K562 (cell line): Measurements from ENCODE around the gene TADA1. TPM values are rescaled to one million over a fixed set of nuclear protein-coding genes. Genes with fewer than 3 reads are reported as not detected.
A peak's percentile ranks its signal among the peaks of the same experiment; 100 is the strongest.

Source experiments
- ARHGAP35 ChIP-seq: fragments of 450-650 bp; IDR thresholded peaks from 2 replicates; pipeline ENCODE4 v1.6.1; 2018; ENCODE audit not compliant: partially characterized antibody
- CBFB ChIP-seq: sonication (generic); formaldehyde crosslinking; IDR thresholded peaks from 2 replicates; pipeline ENCODE4 v1.4.0; 2020; ENCODE audit warnings: mild to moderate bottlenecking, missing genetic modification reagents
- CGGBP1 ChIP-seq: fragments of 250-450 bp; sonication (Bioruptor Pico); IDR thresholded peaks from 2 replicates; pipeline ENCODE4 v1.9.0; 2021; ENCODE audit warnings: mild to moderate bottlenecking
- FOXJ2 ChIP-seq: fragments of 200-800 bp; sonication (Bioruptor generic); IDR thresholded peaks from 2 replicates; pipeline ENCODE4 v1.6.1; 2016; ENCODE audit warnings: missing genetic modification characterization, missing compliant biosample characterization
- HMG20A ChIP-seq: fragments of 450-650 bp; formaldehyde crosslinking; conservative IDR thresholded peaks from 2 replicates; pipeline ENCODE4 v1.4.0; 2020; ENCODE audit warnings: mild to moderate bottlenecking, mixed read lengths
- HOXB6 ChIP-seq: fragments of 250-450 bp; sonication (Bioruptor Pico); IDR thresholded peaks from 2 replicates; pipeline ENCODE4 v1.5.1; 2022; ENCODE audit warnings: mild to moderate bottlenecking, borderline replicate concordance
- MCM7 ChIP-seq, 2 experiments: fragments of 450-650 bp; IDR thresholded peaks; 2 replicates each; pipeline ENCODE4 v1.6.1; 2016 to 2018
- NBN ChIP-seq: fragments of 450-650 bp; IDR thresholded peaks from 2 replicates; pipeline ENCODE4 v1.6.1; 2016; ENCODE audit warnings: low read depth, mild to moderate bottlenecking
- NONO ChIP-seq, 2 experiments: fragments of 200-400 bp in 1 of 2; fragments of 450-650 bp in 1 of 2; formaldehyde crosslinking in 1 of 2; IDR thresholded peaks; 2 replicates each; pipeline ENCODE4 v1.6.1; 2017; ENCODE audit warnings: low read depth in 2 of 2, mild to moderate bottlenecking in 2 of 2, moderate library complexity in 2 of 2, low read length in 1 of 2
- NR2F6 ChIP-seq: fragments of 450-650 bp; formaldehyde crosslinking; IDR thresholded peaks from 2 replicates; pipeline ENCODE4 v1.4.0; 2020; ENCODE audit warnings: mild to moderate bottlenecking
- RUNX1 ChIP-seq: sonication (generic); IDR thresholded peaks from 2 replicates; pipeline ENCODE4 v1.6.1; 2016; ENCODE audit warnings: antibody characterized with exemption, low read depth
- SIN3B ChIP-seq: fragments of 450-650 bp; IDR thresholded peaks from 2 replicates; pipeline ENCODE4 v1.6.1; 2017; ENCODE audit warnings: low read depth, mild to moderate bottlenecking, moderate library complexity
- SREBF2 ChIP-seq: sonication (generic); formaldehyde crosslinking; IDR thresholded peaks from 2 replicates; pipeline ENCODE4 v1.4.0; 2020; ENCODE audit warnings: mild to moderate bottlenecking, missing genetic modification reagents
- TBL1XR1 ChIP-seq, 2 experiments: IDR thresholded peaks; 2 replicates each; pipeline ENCODE4 v1.6.1; 2012; ENCODE audit warnings: improper control_type of control experiment in 2 of 2, low read length in 2 of 2, mild to moderate bottlenecking in 1 of 2
- TOE1 ChIP-seq, 2 experiments: fragments of 450-650 bp in 1 of 2; sonication (generic) in 1 of 2; formaldehyde crosslinking in 1 of 2; IDR thresholded peaks; 2 replicates each; pipeline versions ENCODE4 v1.7.1 to v1.8.0; 2016 to 2022; ENCODE audit warnings: borderline replicate concordance in 2 of 2, mild to moderate bottlenecking in 2 of 2, antibody characterized with exemption in 1 of 2, inconsistent platforms in 1 of 2, low read depth in 1 of 2, missing genetic modification reagents in 1 of 2, moderate library complexity in 1 of 2
- TRIM28 ChIP-seq: fragments of 450-650 bp; IDR thresholded peaks from 2 replicates; pipeline ENCODE4 v1.6.1; 2017
- XRCC4 ChIP-seq: IDR thresholded peaks from one replicate; pipeline ENCODE4 v1.6.1; 2011; ENCODE audit not compliant: insufficient read depth, insufficient read length; ENCODE audit errors: extremely low read depth
- ZNF239 ChIP-seq: fragments of 250-450 bp; sonication (Bioruptor Pico); IDR thresholded peaks from 2 replicates; pipeline ENCODE4 v1.4.0; 2020; ENCODE audit warnings: mild to moderate bottlenecking
- ZNF277 ChIP-seq: fragments of 250-450 bp; sonication (Bioruptor Pico); IDR thresholded peaks from 2 replicates; pipeline ENCODE4 v1.8.0; 2022; ENCODE audit warnings: inconsistent platforms, mild to moderate bottlenecking, moderate library complexity, borderline replicate concordance
- ZNF311 ChIP-seq: fragments of 250-450 bp; sonication (Bioruptor Pico); IDR thresholded peaks from 2 replicates; pipeline ENCODE4 v1.4.0; 2020; ENCODE audit warnings: mild to moderate bottlenecking, moderate library complexity
- ZNF316 ChIP-seq: fragments of 450-650 bp; IDR thresholded peaks from 2 replicates; pipeline ENCODE4 v1.6.1; 2016
- polyA plus RNA-seq, 8 experiments: library from polyadenylated mRNA; depleted of rRNA in 4 of 8; stranded (reverse) in 5 of 8; unstranded in 3 of 8; fragments of >200 nt; fragmentation: Nextera tagmentation in 2 of 8; fragmentation: Illumina TruSeq in 1 of 8; extraction: Ambion mirVana in 2 of 8; extraction: Trizol in 1 of 8; gene quantifications; 2 replicates each; pipeline versions ENCODE4 v1.2.1 to v1.2.3, GENCODE V29; 2011 to 2014; ENCODE audit warnings: inconsistent platforms in 1 of 8, missing spikeins in 1 of 8
- total RNA-seq, 7 experiments: library from RNA; depleted of rRNA in 6 of 7; stranded (reverse); fragments of >200 nt in 6 of 7; fragmentation: Illumina TruSeq in 2 of 7; extraction: Trizol in 2 of 7; gene quantifications; 2 replicates each; pipeline versions ENCODE4 v1.2.1 to v1.2.3, GENCODE V29; 2011 to 2021; ENCODE audit warnings: low replicate concordance in 1 of 7
- TF ChIP-seq, protein P1 (sequence below): fragments of 450-650 bp; IDR thresholded peaks from 2 replicates; pipeline ENCODE4 v1.7.1; 2018; ENCODE audit warnings: mild to moderate bottlenecking, low read depth; ENCODE audit not compliant: partially characterized antibody
- TF ChIP-seq, protein P2 (sequence below): fragments of 450-650 bp; IDR thresholded peaks from 2 replicates; pipeline ENCODE4 v1.7.0; 2016; ENCODE audit warnings: borderline replicate concordance

TADA1 gene
- total and polyA plus RNA-seq, 9 of the 15 experiments (the other 6 are each of a cell fraction or from before 2014, with no cell fraction given), result 15.9 to 76.5 (median 28.7) TPM

GRCh38 chr1:166840309-166841274 is 35.5 kb downstream of the TADA1 start (continued):
- TF ChIP-seq RUNX1 (no peak), HMG20A (CRISPR knock-in tag) (no peak), HOXB6 (CRISPR knock-in tag) (no peak), NR2F6 (CRISPR knock-in tag) (no peak), TOE1 (IDR thresholded peaks at IDR 0.05; ENCODE audit: borderline replicate concordance) (no peak), TOE1 (CRISPR knock-in tag; IDR thresholded peaks at IDR 0.05; ENCODE audit: borderline replicate concordance, low read depth) (no peak), FOXJ2 (no peak), TRIM28 (no peak), ZNF316 (no peak), ZNF311 (CRISPR knock-in tag) (no peak), NBN (no peak; the same call in 1 of the 2 replicates), ZNF239 (no peak), SIN3B (no peak), TBL1XR1 (IDR thresholded peaks at IDR 0.05; ENCODE audit: low read length in 2 of 2) (peak in 1 of 2 experiments; percentile 79; a peak in 1 of 4 replicates), ARHGAP35 (no peak), ZNF277 (CRISPR knock-in tag) (no peak), MCM7 (IDR thresholded peaks at IDR 0.05) (no peak), SREBF2 (no peak), CBFB (CRISPR knock-in tag) (no peak), XRCC4 (no peak), NONO (IDR thresholded peaks at IDR 0.05; ENCODE audit: low read depth in 2 of 2, low read length in 1 of 2) (no peak), CGGBP1 (CRISPR knock-in tag) (no peak)
- TF ChIP-seq, protein P1, sequence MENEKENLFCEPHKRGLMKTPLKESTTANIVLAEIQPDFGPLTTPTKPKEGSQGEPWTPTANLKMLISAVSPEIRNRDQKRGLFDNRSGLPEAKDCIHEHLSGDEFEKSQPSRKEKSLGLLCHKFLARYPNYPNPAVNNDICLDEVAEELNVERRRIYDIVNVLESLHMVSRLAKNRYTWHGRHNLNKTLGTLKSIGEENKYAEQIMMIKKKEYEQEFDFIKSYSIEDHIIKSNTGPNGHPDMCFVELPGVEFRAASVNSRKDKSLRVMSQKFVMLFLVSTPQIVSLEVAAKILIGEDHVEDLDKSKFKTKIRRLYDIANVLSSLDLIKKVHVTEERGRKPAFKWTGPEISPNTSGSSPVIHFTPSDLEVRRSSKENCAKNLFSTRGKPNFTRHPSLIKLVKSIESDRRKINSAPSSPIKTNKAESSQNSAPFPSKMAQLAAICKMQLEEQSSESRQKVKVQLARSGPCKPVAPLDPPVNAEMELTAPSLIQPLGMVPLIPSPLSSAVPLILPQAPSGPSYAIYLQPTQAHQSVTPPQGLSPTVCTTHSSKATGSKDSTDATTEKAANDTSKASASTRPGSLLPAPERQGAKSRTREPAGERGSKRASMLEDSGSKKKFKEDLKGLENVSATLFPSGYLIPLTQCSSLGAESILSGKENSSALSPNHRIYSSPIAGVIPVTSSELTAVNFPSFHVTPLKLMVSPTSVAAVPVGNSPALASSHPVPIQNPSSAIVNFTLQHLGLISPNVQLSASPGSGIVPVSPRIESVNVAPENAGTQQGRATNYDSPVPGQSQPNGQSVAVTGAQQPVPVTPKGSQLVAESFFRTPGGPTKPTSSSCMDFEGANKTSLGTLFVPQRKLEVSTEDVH, result no peak
- TF ChIP-seq, protein P2, sequence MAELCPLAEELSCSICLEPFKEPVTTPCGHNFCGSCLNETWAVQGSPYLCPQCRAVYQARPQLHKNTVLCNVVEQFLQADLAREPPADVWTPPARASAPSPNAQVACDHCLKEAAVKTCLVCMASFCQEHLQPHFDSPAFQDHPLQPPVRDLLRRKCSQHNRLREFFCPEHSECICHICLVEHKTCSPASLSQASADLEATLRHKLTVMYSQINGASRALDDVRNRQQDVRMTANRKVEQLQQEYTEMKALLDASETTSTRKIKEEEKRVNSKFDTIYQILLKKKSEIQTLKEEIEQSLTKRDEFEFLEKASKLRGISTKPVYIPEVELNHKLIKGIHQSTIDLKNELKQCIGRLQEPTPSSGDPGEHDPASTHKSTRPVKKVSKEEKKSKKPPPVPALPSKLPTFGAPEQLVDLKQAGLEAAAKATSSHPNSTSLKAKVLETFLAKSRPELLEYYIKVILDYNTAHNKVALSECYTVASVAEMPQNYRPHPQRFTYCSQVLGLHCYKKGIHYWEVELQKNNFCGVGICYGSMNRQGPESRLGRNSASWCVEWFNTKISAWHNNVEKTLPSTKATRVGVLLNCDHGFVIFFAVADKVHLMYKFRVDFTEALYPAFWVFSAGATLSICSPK, result no peak
